Activated CD4-positive, CD25-positive, alpha-beta regulatory T cell treated with anti-CD3 and anti-CD28 coated beads, Interleukin-2, amount 50 U/mL, for 72 hours (primary cell): ENCODE data around the gene LIMK2.
"Not testable (repeated sequence)": the region's sequence is repeated elsewhere in the genome, so short reads cannot be mapped to it uniquely, and the experiment has no call there.

Experiments used
- DNase-seq: peaks from one replicate; pipeline ENCODE4 v3.0.0; 2021

Gene LIMK2

DNA sequence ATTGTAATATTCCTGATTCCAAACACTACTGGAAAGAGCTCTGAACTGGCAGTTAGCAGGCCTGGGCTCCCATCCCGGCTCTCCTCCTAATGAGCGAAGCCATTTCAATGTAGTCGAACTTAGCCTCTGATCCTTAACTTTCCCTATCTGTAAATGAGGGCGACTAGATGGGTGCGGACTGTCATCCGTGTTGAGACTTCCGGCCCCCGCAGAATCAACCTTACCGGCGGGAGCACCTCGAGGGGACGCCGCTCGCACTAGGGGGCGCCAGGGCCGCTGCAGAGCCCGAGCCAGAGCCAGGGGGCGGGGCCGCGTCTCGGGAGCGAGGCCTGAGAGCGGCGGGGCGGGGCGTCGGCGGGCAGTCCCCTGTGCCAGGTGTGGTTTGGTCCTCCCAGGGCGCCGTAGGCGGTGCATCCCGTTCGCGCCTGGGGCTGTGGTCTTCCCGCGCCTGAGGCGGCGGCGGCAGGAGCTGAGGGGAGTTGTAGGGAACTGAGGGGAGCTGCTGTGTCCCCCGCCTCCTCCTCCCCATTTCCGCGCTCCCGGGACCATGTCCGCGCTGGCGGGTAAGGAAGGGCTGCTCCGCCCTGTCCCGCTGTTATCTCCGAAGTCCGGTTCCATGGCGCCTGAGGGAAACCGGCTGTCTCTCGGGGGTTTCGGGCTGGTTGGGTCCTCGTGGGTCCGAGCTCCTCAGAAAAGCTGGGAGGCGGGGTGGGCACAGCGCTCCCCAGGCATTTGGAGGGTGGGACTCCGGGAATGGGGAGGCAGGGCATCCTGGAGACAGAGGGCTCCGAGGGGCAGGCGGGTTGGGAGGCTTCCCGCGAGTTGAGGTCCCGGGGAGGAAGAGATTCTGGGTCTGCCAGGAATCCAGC is at the start of gene LIMK2:
Gene LIMK2 (plus strand): TSS at position 437 of the 869 bp plus-strand sequence. CDS start 111 bp downstream, at position 548.
- peak; percentile 99 for DNase-seq

DNA sequence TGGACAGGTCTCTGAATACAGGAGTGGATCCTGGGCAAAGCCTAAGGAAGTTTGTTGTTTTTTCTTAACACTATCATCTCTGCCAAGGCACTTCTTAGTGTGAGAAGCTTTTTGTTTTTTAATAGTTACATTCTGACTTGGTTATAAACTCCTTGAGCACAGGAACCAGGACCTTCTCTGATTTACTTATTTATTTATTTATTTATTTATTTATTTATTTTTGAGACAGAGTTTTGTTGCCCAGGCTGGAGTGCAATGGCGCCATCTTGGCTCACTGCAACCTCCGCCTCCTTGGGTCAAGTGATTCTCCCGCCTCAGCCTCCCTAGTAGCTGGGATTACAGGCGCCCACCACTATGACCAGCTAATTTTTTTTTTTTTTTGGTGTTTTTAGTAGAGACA is 41.1 kb upstream of the LIMK2 start:
- no peak for DNase-seq

DNA sequence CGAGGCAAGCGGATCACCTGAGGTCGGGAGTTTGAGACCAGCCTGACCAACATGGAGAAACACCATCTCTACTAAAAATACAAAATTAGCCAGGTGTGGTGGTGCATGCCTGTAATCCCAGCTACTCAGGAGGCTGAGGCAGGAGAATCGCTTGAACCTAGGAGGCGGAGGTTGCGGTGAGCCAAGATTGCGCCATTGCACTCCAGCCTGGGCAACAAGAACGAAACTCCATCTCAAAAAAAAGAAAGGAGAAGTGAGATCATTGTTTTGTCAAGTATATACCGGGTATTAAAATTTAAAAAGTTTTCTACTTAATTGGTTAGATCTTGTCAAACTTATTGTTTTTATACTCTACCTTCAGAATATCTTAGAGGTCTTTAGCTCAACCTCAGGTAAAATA is 40.4 kb upstream of the LIMK2 start:
- DNase-seq = not testable (repeated sequence)

DNA sequence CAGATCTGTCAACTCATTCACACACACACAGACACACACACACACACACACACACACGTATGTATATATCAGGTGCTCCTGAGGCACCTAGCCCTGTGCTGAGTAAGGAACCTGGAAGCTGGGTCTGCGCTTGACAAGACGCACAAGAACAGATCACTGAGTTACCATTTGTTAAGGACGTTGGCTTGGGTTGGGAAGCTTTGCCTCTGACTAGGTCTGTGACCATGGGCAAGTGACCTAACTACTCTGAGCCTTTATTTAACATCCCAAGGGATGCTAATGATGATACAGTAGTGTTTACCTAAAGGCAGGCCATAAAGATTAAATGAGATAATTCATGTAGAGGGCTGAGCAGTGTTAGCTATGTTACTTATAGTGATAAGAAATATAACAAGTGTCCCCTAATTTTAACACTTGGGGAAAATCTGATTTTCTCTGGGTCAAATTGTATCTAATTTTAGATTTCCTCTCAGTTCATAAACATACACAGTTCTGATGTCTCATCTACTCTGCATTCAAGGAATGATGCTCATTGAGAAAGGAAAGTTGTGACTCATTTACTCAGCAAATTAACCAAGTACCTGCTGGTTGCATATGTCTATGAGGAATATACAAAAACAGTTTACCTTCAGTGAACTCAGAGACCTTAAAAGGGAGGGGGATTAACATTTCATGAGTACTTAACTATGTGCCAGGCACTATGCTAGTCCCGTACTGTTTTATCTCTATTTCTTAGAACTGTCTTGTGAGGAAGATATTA is 38.5 kb upstream of the LIMK2 start:
- no peak for DNase-seq

GRCh38 chr22:31176923-31177322 is 35.2 kb upstream of the LIMK2 start:
- no peak for DNase-seq

DNA sequence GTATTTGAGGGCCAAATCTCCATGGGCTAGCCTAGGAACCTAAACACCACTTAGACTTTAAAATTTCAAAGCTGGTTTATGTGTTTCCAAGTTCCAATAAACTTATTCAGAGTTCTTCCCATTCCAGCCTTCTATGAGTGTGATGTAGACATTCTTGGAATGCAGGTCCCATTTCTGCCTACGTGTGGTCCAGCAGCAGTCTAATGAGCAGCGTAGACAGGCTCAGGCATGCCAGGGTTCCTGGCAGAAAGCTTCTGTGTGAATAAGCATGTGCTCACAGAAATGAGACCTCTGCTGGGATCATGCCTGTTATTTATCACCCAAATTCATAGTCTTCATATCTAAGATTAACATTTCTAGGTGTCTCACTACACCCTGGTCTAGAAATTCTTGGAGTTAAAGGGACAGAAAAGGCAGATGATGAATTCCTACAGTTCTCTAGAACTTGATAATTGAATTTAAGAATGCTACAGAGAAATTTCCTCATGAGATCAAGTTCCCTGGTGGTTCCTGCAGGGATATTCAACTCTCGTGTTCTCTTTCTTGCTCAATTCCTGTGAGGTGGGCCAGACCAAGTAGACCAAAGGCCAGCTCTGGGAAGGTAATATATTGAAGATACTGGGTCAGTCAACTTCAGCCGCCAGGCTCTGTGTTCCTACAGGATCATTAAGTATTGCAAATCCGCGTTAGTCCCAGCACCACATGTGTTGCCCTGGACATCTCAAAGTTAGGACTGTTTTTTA is 34.5 kb upstream of the LIMK2 start:
- no peak for DNase-seq

DNA sequence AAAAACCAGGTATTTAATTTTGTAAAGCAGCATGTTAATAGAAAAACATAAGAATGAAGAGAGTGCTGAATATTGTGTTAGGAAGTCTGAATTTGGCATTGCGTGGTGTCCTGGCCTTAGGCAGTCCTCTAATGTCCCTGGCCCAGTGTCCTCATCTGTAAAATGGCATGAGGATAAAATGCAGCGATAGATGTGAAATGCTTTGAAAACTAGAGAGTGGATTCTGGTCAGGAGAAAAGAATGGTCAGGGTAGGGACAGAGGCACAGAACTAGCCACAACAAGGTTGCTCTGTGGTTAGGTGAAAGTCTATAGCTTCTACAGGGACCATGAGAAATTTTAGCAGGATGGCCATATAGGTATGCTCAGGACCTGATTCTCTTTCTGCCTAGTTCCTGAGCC is 33.2 kb upstream of the LIMK2 start:
- DNase-seq = no peak

GRCh38 chr22:31179345-31179744 is 32.8 kb upstream of the LIMK2 start:
- no peak for DNase-seq

DNA sequence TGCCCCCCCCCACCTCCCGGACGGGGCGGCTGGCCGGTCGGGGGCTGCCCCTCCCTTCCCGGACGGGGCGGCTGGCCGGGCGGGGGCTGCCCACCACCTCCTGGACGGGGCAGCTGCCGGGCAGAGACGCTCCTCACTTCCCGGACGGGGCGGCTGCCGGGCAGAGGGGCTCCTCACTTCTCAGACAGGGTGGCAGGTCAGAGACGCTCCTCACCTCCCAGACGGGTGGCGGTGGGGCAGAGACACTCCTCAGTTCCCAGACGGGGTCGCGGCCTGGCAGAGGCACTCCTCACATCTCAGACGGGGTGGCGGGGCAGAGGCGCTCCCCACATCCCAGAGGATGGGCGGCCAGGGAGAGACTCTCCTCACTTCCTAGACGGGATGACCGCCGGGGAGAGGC is 28.1 kb upstream of the LIMK2 start:
- DNase-seq = no peak

DNA sequence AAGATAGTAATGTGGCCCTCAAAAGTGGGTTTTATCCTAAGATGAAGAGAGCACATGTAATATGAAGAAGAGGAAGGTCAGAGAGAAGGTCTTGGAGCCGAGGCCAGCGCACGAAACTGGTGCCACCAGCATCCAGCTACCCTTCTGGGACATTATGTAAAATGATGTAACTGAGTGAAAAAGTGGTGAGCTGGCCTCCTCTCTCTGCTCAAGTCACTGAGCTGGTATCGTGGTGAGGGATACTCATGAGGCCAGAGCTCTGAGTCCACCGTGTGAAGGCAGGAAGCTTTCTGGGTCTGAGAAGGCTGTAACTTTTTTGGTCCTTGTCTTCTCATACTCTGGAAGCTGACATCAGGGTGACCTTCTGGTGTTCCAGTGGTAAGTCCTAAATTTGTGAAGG is 27.0 kb upstream of the LIMK2 start:
- no peak for DNase-seq

DNA sequence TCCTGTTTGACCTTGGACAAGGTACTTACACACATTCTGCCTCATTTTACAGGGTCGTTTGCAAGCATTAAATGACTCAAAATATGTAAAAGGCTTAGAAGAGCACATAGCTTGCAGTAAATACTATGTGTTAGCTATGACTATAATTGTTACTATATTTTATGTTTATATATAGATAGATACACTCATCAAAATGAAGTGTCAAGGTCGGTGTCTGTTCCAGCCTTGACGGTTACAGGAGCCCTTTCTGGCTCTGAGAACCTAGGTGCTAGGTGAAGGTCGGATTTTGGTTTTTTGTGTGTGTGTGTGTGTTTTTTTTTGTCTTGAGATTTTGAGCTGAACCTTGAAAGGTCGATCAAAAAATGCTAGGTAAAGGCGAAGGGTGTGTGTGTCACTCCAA is 24.5 kb upstream of the LIMK2 start:
- no peak for DNase-seq

DNA sequence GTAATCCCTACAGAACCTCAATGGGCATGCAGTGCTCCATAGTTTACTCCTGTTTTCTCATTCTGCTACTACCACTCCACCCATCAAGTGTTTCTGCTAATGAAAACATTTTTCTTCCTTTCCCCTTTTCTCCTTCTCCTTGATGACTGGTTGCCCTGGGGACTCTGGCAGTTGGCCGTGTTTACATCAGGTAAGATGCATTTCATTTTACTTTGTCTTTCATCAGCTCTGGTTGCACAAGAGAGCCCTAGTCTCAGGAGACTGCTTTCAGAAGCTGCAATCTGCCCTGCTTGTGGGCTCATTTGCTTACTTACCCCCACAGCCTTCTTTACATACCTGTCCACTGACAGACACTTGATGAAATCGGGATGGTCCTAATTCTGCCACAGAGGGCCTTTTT is 19.6 kb upstream of the LIMK2 start:
- DNase-seq = no peak

DNA sequence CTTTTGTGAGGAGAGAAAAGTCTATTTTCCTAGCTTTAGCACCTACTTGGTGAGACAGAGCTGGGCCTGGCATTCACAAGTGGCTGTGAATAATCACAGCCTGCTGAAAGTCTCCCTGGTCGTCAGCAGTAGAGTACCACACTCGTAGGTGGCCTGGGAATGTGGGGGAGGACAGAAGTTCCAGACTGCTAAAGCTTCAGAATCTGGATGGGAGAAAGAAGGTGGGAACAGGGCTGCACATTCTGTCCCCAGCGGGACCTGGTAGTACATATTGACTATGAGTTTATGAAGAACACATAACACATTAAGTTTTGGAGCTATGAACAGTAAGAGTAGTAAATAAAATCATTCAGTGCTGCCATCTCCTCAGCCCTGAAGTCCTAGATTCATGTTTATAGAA is 19.0 kb upstream of the LIMK2 start:
- DNase-seq = no peak

GRCh38 chr22:31194681-31195080 is 17.4 kb upstream of the LIMK2 start:
- DNase-seq = not testable (repeated sequence)

GRCh38 chr22:31199187-31199586 is 12.9 kb upstream of the LIMK2 start:
- no peak for DNase-seq

DNA sequence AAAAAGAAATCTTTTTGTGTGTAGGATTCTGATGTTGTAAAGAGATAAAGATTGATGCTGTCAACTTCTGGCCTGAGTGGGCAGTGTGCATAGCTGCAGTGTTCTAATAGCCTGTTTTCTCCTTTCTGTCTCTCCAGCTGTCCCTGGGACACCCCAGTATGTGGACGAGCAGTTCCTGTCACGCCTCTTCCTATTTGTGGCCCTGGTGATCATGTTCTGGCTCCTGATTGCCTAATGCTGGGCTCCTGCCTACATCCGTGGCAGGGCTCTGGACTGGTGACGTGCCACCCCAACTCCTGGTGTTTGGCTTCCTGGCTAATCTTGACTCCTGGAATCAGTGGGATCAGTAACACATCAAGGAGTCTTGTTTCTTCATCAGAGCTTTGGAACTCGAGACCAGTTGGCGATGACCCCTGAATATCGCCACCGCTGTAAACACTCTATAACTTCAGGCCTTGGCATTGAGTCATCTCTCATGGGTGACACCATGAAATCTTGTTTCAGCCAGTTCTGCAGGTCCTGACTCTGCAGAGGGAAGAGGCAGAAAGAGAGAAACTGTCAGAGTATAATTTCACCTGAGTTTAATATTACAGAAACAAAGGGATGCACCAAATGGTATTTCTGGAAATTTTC is 7.6 kb upstream of the LIMK2 start:
- DNase-seq = not testable (repeated sequence)

DNA sequence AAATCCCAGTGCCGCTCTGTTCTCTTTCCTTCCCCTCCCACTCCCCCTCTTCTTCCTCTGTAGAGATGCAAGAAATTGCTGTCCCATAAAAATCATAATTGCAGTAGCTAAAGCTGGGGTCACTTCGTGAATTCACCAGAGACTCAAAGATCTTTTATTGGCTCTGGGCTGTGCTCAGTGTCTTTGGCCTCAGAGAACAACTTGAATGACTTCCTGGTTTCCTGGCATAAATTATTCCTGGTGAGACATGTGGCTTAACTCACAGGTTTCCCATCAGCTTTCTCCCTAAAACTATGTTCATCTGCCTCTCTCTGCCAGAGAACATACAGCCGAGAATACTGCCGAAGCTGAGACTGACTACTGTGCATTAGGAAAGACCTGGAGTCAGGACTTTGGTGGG is 7.0 kb upstream of the LIMK2 start:
- not testable (repeated sequence) for DNase-seq

DNA sequence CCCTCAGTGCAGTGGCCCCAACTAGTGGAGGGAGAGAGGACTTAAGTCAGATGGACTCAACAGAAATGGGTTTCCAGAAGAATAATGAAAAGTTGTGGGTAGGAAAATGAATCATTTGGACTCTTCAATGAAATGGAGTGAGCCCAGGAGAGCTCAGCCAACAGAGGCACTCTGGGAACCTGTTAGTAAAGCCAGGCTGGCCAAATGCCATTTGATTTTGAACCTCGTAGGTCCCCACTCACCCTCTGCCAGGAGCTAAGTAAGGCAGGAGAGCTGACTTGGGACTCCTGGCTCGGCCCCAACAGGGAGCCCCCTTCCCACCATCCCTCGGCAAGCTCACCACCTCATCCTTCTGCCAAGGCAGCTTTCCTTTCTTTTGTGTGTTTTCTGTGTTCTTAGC is 5.6 kb upstream of the LIMK2 start:
- DNase-seq = not testable (repeated sequence)

- DNase-seq = no peak
Observed at GRCh38 chr22:31206896-31207687, 5.0 kb upstream of the LIMK2 start.

GRCh38 chr22:31210556-31211421 is 1.3 kb upstream of the LIMK2 start:
- no peak for DNase-seq

DNA sequence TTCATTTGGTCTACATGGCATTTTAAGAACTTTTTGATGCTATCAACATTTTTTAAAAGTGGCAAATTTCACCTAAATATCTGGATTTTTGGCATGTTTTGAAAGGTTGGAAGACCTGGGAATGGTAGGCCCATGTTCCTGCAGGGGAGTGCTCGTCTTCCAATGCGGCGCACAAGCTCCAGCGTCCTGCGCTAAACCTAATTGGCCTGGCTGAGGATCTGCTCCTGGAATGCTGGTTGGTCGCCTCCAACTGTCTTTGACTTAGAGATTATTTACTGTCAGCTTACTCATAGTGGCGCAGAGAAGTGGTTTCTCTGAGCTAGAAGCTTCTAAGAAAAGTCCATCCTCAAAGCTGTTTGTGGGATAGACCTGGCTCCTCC is 626 bp upstream of the LIMK2 start:
- no peak for DNase-seq
